Fibroblast of skin of left quadriceps (primary cell): ENCODE measurements around the gene ARL17A.
"Not testable (repeated sequence)": the region's sequence is repeated elsewhere in the genome, so short reads cannot be mapped to it uniquely, and the experiment has no call there.

Experiments
- DNase-seq, 2 experiments: peaks; one replicate each; pipeline ENCODE4 v3.0.0-alpha.2; 2013; ENCODE audit warnings: low read depth in 2 of 2

Gene ARL17A

GRCh38 chr17:46579083-46580075 lies at the start of gene ARL17A:
Gene ARL17A (minus strand): TSS chr17:46579691. CDS start chr17:46576322, 3,369 bp downstream.
- DNase-seq, result not testable (repeated sequence)

- DNase-seq, result not testable (repeated sequence)
These were observed 49.4 kb upstream of the ARL17A start for GRCh38 chr17:46628753-46629436.

- DNase-seq, result not testable (repeated sequence)
These were observed 48.0 kb upstream of the ARL17A start for GRCh38 chr17:46627452-46627851.

GRCh38 chr17:46624726-46625125 lies 45.2 kb upstream of the ARL17A start:
- not testable (repeated sequence) for DNase-seq

GRCh38 chr17:46623790-46624189 lies 44.3 kb upstream of the ARL17A start:
- DNase-seq, result not testable (repeated sequence)

- not testable (repeated sequence) for DNase-seq
These were observed 39.5 kb upstream of the ARL17A start for GRCh38 chr17:46618975-46619374.

GRCh38 chr17:46617121-46617520 lies 37.6 kb upstream of the ARL17A start:
- DNase-seq, result not testable (repeated sequence)

- DNase-seq, result not testable (repeated sequence)
These were observed 34.4 kb upstream of the ARL17A start for GRCh38 chr17:46613876-46614275.

GRCh38 chr17:46611304-46611703 lies 31.8 kb upstream of the ARL17A start:
- not testable (repeated sequence) for DNase-seq

GRCh38 chr17:46603125-46603524 lies 23.6 kb upstream of the ARL17A start:
- DNase-seq, result not testable (repeated sequence)

- not testable (repeated sequence) for DNase-seq
These were observed 21.3 kb upstream of the ARL17A start for GRCh38 chr17:46600767-46601166.

- not testable (repeated sequence) for DNase-seq
These were observed 18.9 kb upstream of the ARL17A start for GRCh38 chr17:46598344-46598931.

- not testable (repeated sequence) for DNase-seq
These were observed 11.8 kb upstream of the ARL17A start for GRCh38 chr17:46591332-46591731.

GRCh38 chr17:46590157-46591146 lies 11.0 kb upstream of the ARL17A start, which contains the start of gene NSF:
Gene NSF (plus strand): TSS chr17:46590669. CDS start chr17:46590776, 107 bp downstream.
- DNase-seq, result not testable (repeated sequence)

- not testable (repeated sequence) for DNase-seq
These were observed 6.0 kb upstream of the ARL17A start for GRCh38 chr17:46585444-46585843.

GRCh38 chr17:46580082-46580481 lies 591 bp upstream of the ARL17A start:
- not testable (repeated sequence) for DNase-seq

- not testable (repeated sequence) for DNase-seq
These were observed 7.7 kb downstream of the ARL17A start for GRCh38 chr17:46571796-46572195.

- not testable (repeated sequence) for DNase-seq
These were observed 12.5 kb downstream of the ARL17A start for GRCh38 chr17:46566980-46567379.

GRCh38 chr17:46566284-46566683 lies 13.2 kb downstream of the ARL17A start:
- not testable (repeated sequence) for DNase-seq

- DNase-seq, result not testable (repeated sequence)
These were observed 19.4 kb downstream of the ARL17A start for GRCh38 chr17:46560048-46560447.
